GM19372 (cell line): ENCODE results near the gene GPC5.

Source experiments
- ATAC-seq: cut with Tn5 transposase; IDR thresholded peaks from one replicate; pipeline ENCODE4 v1.9.1; 2021; ENCODE audit warnings: mild to moderate bottlenecking, low read depth, moderate library complexity; ENCODE audit not compliant: unreplicated experiment

GPC5 gene

DNA sequence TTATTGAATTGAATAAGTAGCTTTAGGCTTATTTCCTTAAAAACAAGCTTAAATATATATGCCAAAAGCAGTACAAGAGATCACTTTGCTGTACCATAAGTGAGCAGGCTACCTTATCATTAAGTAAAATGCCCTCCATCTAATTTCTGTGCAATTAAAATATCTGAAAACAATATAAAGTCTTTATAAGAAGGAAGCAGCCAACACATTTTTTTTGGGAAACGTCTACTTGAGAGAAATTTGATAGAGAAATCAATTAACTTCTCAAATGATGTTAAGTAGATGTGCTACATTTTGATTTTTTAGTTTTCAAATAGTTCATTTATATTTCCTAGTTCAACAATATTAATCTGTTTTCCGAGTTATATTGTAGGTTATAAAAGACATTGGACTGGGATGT, 52.5 kb downstream of the GPC5 start:
- no peak for ATAC-seq

- no peak for ATAC-seq
Observed at GRCh38 chr13:91454666-91455065, 56.2 kb downstream of the GPC5 start.

- no peak for ATAC-seq
Observed at GRCh38 chr13:91456837-91457236, 58.4 kb downstream of the GPC5 start.

GRCh38 chr13:91459485-91459884, 61.1 kb downstream of the GPC5 start:
- no peak for ATAC-seq

- ATAC-seq, result no peak
Observed at GRCh38 chr13:91464336-91464735, 65.9 kb downstream of the GPC5 start.

- no peak for ATAC-seq
Observed at GRCh38 chr13:91467236-91467635, 68.8 kb downstream of the GPC5 start.

- no peak for ATAC-seq
Observed at GRCh38 chr13:91468301-91468700, 69.9 kb downstream of the GPC5 start.

DNA sequence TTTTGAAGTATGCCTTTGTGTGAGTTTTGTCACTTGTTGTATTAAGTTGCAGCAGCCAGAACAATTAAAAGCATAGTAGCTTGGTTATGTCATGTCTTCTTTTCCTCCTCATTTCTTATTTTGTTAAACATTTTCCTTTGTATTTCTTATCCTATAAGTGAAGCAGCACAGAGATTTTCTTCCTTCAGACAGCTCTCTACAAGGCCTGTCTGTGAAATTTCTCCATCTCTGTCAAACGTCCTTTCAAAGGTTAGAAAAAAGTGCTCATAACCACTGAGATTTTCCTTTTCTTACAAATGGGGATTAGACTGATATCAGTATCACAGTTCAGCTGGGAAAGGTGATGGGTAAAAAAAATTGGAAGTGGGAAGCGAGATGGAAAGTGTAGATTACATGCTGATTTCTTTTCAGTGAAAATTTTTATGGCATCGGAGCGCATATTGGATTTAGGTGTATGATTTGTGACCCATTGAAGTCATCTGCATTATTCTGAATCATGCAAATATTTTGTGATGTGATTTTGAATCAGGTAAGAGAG, 71.7 kb downstream of the GPC5 start:
- ATAC-seq, result no peak

DNA sequence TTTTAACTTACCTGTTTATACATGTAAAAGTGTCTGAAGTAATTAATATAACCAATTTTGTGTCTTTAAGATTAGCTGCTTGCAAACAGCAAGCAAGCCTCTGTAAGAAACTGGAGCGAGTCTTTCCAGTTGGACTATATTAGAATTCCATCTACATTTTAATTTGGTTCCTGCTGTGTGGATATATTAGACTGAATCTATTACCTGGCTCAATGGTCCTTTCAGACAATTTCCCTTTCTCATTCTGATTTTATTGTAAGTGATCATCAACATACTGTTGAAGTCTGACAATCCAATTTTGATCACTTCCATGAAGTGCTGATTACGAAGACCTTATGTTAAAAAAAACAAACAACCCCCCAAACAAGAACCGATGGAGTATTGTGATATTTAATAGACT, 72.3 kb downstream of the GPC5 start:
- ATAC-seq, result no peak

DNA sequence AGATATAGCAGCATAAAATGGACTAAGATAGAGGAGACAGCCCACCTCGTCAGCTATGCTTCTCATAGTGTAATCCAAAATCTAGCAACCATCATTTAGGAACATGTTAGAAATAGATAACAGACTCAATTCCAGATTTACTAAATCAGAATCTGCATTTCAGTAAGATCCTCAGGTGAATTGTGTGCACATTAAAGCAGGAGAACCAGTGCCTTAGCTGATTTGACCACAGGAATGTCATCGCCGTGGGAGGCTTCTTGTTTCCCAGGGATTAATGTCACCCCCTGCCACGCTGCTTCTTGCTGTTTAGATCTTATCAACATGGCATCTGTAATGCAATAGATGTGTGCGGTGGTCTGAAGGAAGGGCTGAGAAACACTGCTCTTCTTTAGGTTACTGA, 84.0 kb downstream of the GPC5 start:
- no peak for ATAC-seq

DNA sequence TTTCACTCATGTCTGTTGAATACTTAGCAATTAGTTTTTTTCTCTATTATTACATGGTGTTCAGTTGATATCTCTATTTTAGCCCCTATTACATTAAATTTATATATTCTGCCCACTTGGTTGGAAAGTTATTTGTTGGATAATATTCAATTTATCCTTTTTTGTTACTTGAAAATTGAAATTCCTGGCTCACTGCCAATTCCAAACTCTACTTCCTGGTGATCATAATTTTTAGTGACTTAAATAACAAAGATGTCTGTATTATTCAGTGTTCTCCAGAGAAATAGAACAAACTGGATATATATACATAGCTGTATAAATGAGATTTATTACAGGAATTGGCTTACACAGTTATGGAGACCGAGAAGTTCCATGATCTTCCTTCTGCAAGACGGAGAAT, 93.6 kb downstream of the GPC5 start:
- no peak for ATAC-seq

GRCh38 chr13:91493442-91493841, 95.0 kb downstream of the GPC5 start:
- no peak for ATAC-seq

GRCh38 chr13:91498298-91498697, 99.9 kb downstream of the GPC5 start:
- ATAC-seq, result no peak

- no peak for ATAC-seq
Observed at GRCh38 chr13:91504216-91504615, 105.8 kb downstream of the GPC5 start.

DNA sequence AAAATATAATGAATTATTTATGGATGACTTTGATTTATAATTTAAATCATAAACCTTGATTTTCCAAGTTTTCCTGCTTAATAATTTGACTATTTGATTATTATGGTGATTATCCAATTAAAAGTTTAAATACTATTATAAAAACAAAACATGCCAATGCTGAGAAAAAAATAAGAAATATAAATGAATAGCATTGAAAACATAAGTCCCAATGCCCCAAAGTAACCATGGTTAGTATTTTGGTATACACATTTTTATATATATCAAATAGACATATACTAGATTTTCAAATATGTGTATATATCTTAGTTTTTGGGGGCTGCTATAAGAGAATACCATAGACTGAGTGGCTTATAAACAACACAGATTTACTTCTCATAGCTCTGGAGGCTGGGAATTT, 108.3 kb downstream of the GPC5 start:
- no peak for ATAC-seq

GRCh38 chr13:91510058-91510457, 111.6 kb downstream of the GPC5 start:
- ATAC-seq, result no peak

- ATAC-seq, result no peak
Observed at GRCh38 chr13:91513790-91514189, 115.4 kb downstream of the GPC5 start.

GRCh38 chr13:91516799-91517198, 118.4 kb downstream of the GPC5 start:
- ATAC-seq, result no peak

- no peak for ATAC-seq
Observed at GRCh38 chr13:91520952-91521351, 122.5 kb downstream of the GPC5 start.

DNA sequence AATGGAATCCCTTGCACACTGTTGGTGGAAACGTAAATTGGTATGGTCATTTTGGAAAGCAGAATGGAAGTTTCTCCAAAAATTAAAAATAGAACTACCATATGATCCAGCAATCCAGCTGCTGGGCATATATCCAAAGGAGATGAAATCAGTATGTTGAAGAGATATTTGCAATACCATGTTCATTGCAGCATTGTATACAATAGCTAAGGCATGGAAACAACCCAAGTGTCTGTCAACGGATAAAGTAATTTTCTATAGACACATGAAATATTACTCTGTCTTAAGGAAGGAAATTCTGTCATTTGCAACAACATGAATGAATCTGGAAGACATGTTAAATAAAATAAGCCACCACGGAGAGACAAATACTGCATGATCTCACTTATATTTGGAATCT, 124.7 kb downstream of the GPC5 start:
- no peak for ATAC-seq

- no peak for ATAC-seq
Observed at GRCh38 chr13:91526543-91527033, 128.2 kb downstream of the GPC5 start.

- ATAC-seq, result no peak
Observed at GRCh38 chr13:91529739-91530482, 131.5 kb downstream of the GPC5 start.
